ENCODE measurements around the gene TLE1.

DNA sequence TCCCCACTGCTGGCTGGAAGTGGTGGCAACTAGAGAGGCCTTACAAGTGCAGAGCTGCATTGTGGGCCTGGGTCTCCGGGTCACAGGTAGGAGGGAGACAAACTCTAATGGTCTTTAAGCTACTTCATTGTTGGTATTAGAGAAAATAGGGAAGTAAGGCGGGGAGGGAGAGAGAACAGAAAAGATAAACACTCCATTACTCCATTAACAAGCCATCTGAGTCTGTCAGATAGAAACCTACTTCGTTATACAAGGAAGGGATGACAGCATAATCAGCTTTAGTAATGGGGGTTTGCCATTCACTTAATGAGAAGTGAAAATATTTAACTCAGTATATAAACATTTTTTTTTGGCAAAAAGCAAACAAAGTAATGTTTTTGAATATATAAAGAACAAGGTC is 107.4 kb downstream of the TLE1 start:
- TF ChIP-seq, protein P1, sequence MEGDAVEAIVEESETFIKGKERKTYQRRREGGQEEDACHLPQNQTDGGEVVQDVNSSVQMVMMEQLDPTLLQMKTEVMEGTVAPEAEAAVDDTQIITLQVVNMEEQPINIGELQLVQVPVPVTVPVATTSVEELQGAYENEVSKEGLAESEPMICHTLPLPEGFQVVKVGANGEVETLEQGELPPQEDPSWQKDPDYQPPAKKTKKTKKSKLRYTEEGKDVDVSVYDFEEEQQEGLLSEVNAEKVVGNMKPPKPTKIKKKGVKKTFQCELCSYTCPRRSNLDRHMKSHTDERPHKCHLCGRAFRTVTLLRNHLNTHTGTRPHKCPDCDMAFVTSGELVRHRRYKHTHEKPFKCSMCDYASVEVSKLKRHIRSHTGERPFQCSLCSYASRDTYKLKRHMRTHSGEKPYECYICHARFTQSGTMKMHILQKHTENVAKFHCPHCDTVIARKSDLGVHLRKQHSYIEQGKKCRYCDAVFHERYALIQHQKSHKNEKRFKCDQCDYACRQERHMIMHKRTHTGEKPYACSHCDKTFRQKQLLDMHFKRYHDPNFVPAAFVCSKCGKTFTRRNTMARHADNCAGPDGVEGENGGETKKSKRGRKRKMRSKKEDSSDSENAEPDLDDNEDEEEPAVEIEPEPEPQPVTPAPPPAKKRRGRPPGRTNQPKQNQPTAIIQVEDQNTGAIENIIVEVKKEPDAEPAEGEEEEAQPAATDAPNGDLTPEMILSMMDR (IDR thresholded peaks at IDR 0.05; ENCODE audit: low read length) = no peak
- TF ChIP-seq EZH2 (IDR thresholded peaks at IDR 0.05; ENCODE audit: borderline replicate concordance, low read length) = no peak
